BLaER1 treated with 17β-estradiol and CSF1 and Interleukin-3, amounts not matched to agents 10 nM and 100 nM (cell line): ENCODE measurements around the gene RBM19.
"Not testable (repeated sequence)": the region's sequence is repeated elsewhere in the genome, so short reads cannot be mapped to it uniquely, and the experiment has no call there.

Experiments used
- H3K27ac ChIP-seq, 11 experiments: shearing (Covaris generic); formaldehyde crosslinking; 2 replicates each; pipeline ENCODE4 v1.8.1; 2022
- H3K27me3 ChIP-seq, 11 experiments: shearing (Covaris generic); formaldehyde crosslinking; 2 replicates each; pipeline ENCODE4 v1.8.1; 2022
- H3K36me3 ChIP-seq, 11 experiments: shearing (Covaris generic); formaldehyde crosslinking; 2 replicates each; pipeline ENCODE4 v1.8.1; 2022
- H3K4me1 ChIP-seq, 10 experiments: shearing (Covaris generic); formaldehyde crosslinking; 2 replicates each; pipeline ENCODE4 v1.8.1; 2022
- H3K4me2 ChIP-seq, 11 experiments: shearing (Covaris generic); formaldehyde crosslinking; 2 replicates each; pipeline ENCODE4 v1.8.1; 2022
- H3K4me3 ChIP-seq, 10 experiments: shearing (Covaris generic); formaldehyde crosslinking; 2 replicates each; pipeline ENCODE4 v1.8.1; 2022
- H3K9ac ChIP-seq, 11 experiments: shearing (Covaris generic); formaldehyde crosslinking; 2 replicates each; pipeline ENCODE4 v1.8.1; 2022
- H3K9me3 ChIP-seq, 11 experiments: shearing (Covaris generic); formaldehyde crosslinking; replicated peaks in 1 of 11; 2 replicates each; pipeline ENCODE4 v1.8.1; 2022
- H4K20me1 ChIP-seq, 11 experiments: shearing (Covaris generic); formaldehyde crosslinking; 2 replicates each; pipeline ENCODE4 v1.8.1; 2022
- Cebpa-rat ChIP-seq, 11 experiments: shearing (Covaris generic); IDR thresholded peaks; 2 replicates each; pipeline ENCODE4 v1.8.1; 2022

Gene RBM19

GRCh38 chr12:113819495-113819894 lies 146.6 kb downstream of the RBM19 start:
- Histone ChIP-seq H3K4me2 (no peak overlapping the region), H4K20me1 (peaks cover 0 to 56% (median 0%) of the 10 kb centered on the region in 11 experiments; a peak in 6 of 22 replicates), H3K4me1 (no peaks in the 10 kb centered on the region), H3K9ac (no peak overlapping the region), H3K27me3 (no peaks in the 10 kb centered on the region), H3K4me3 (no peak overlapping the region), H3K36me3 (peaks cover 0 to 65% (median 25%) of the 10 kb centered on the region in 11 experiments; a peak in 17 of 22 replicates), H3K9me3 (no peaks in the 10 kb centered on the region), H3K27ac (no peak overlapping the region)
- TF ChIP-seq Cebpa-rat (IDR thresholded peaks at IDR 0.05): no peak

- peaks cover 0 to 51% (median 0%) of the 10 kb centered on the region in 11 experiments; a peak in 6 of 22 replicates for H4K20me1 ChIP-seq
- no peaks in the 10 kb centered on the region for H3K4me1 ChIP-seq
- H3K27me3 ChIP-seq: no peaks in the 10 kb centered on the region
- no peak for TF ChIP-seq Cebpa-rat (IDR thresholded peaks at IDR 0.05)
- H3K4me2 ChIP-seq: no peak overlapping the region
- H3K36me3 ChIP-seq: peaks cover 0 to 58% (median 23%) of the 10 kb centered on the region in 11 experiments; a peak in 17 of 22 replicates
- H3K9me3 ChIP-seq: no peaks in the 10 kb centered on the region
- no peak overlapping the region for H3K9ac ChIP-seq
- H3K27ac ChIP-seq: no peak overlapping the region
- H3K4me3 ChIP-seq: no peak overlapping the region
Measured at GRCh38 chr12:113818833-113819232, 147.3 kb downstream of the RBM19 start.

GRCh38 chr12:113818283-113818682 lies 147.8 kb downstream of the RBM19 start:
- Histone ChIP-seq H3K9me3 (no peaks in the 10 kb centered on the region), H3K27ac (no peak overlapping the region), H3K4me2 (no peak overlapping the region), H3K27me3 (no peaks in the 10 kb centered on the region), H3K36me3 (peaks cover 0 to 52% (median 23%) of the 10 kb centered on the region in 11 experiments; a peak in 17 of 22 replicates), H3K4me3 (no peak overlapping the region), H3K4me1 (no peaks in the 10 kb centered on the region), H4K20me1 (peaks cover 0 to 45% (median 0%) of the 10 kb centered on the region in 11 experiments; a peak in 4 of 22 replicates), H3K9ac (no peak overlapping the region)
- no peak for TF ChIP-seq Cebpa-rat (IDR thresholded peaks at IDR 0.05)

- Histone ChIP-seq H3K4me1 (no peaks in the 10 kb centered on the region), H3K4me3 (no peak overlapping the region), H3K4me2 (no peak overlapping the region), H3K9me3 (peaks cover 0 to 3% (median 0%) of the 10 kb centered on the region in 11 experiments; a peak in 3 of 22 replicates), H3K9ac (no peak overlapping the region), H3K27ac (no peak overlapping the region), H3K27me3 (no peaks in the 10 kb centered on the region), H3K36me3 (peaks cover 0 to 47% (median 10%) of the 10 kb centered on the region in 11 experiments; a peak in 17 of 22 replicates), H4K20me1 (peaks cover 0 to 33% (median 0%) of the 10 kb centered on the region in 11 experiments; a peak in 2 of 22 replicates)
- no peak for TF ChIP-seq Cebpa-rat (IDR thresholded peaks at IDR 0.05)
Measured at GRCh38 chr12:113816866-113817265, 149.3 kb downstream of the RBM19 start.

GRCh38 chr12:113815031-113815430 lies 151.1 kb downstream of the RBM19 start:
- Histone ChIP-seq H3K4me1 (no peaks in the 10 kb centered on the region), H3K27me3 (no peaks in the 10 kb centered on the region), H3K27ac (no peak overlapping the region)

GRCh38 chr12:113813229-113813541 lies 152.9 kb downstream of the RBM19 start:
- no peaks in the 10 kb centered on the region for H3K4me1 ChIP-seq
- H3K4me2 ChIP-seq: no peak overlapping the region
- no peak overlapping the region for H3K9ac ChIP-seq
- H3K27ac ChIP-seq: no peak overlapping the region
- H4K20me1 ChIP-seq: peaks cover 0 to 9% (median 0%) of the 10 kb centered on the region in 11 experiments; a peak in 1 of 22 replicates
- TF ChIP-seq Cebpa-rat (IDR thresholded peaks at IDR 0.05): no peak
- peaks cover 0 to 10% (median 4%) of the 10 kb centered on the region in 11 experiments; a peak in 5 of 22 replicates for H3K9me3 ChIP-seq
- H3K36me3 ChIP-seq: peaks cover 0 to 34% (median 0%) of the 10 kb centered on the region in 11 experiments; a peak in 8 of 22 replicates
- H3K4me3 ChIP-seq: no peak overlapping the region
- H3K27me3 ChIP-seq: no peaks in the 10 kb centered on the region

More at GRCh38 chr12:113815031-113815430, 151.1 kb downstream of the RBM19 start:
- Histone ChIP-seq H3K9ac (no peak overlapping the region), H3K4me3 (no peak overlapping the region), H4K20me1 (peaks cover 0 to 15% (median 0%) of the 10 kb centered on the region in 11 experiments; a peak in 1 of 22 replicates), H3K4me2 (no peak overlapping the region), H3K9me3 (peaks cover 0 to 10% (median 4%) of the 10 kb centered on the region in 11 experiments; a peak in 5 of 22 replicates), H3K36me3 (peaks cover 0 to 34% (median 0%) of the 10 kb centered on the region in 11 experiments; a peak in 8 of 22 replicates)
- TF ChIP-seq Cebpa-rat (IDR thresholded peaks at IDR 0.05): no peak

- H3K4me2 ChIP-seq: no peak overlapping the region
- H3K27me3 ChIP-seq: no peaks in the 10 kb centered on the region
- no peak overlapping the region for H3K4me3 ChIP-seq
- H4K20me1 ChIP-seq: peaks cover 0 to 9% (median 0%) of the 10 kb centered on the region in 11 experiments; a peak in 1 of 22 replicates
- peaks cover 0 to 30% (median 0%) of the 10 kb centered on the region in 11 experiments; a peak in 8 of 22 replicates for H3K36me3 ChIP-seq
- no peak overlapping the region for H3K9ac ChIP-seq
- peaks cover 0 to 10% (median 4%) of the 10 kb centered on the region in 11 experiments; a peak in 6 of 22 replicates for H3K9me3 ChIP-seq
- TF ChIP-seq Cebpa-rat (IDR thresholded peaks at IDR 0.05): no peak
- H3K4me1 ChIP-seq: no peaks in the 10 kb centered on the region
- no peak overlapping the region for H3K27ac ChIP-seq
Measured at GRCh38 chr12:113812411-113813228, 153.5 kb downstream of the RBM19 start.

- not testable (repeated sequence) for H3K4me2 ChIP-seq, H3K36me3 ChIP-seq, H3K9ac ChIP-seq, H4K20me1 ChIP-seq, H3K27ac ChIP-seq, H3K27me3 ChIP-seq, H3K4me1 ChIP-seq, H3K4me3 ChIP-seq
- H3K9me3 ChIP-seq: peaks cover 0 to 24% (median 16%) of the 10 kb centered on the region in 11 experiments; a peak in 15 of 22 replicates
Measured at GRCh38 chr12:113809462-113810220, 156.5 kb downstream of the RBM19 start.
